Activated T-helper 1 cell treated with Interleukin-2 at 50 U/mL for 16 hours (primary cell): ENCODE measurements around the gene JAML.

ENCODE experiments used
- DNase-seq: peaks from one replicate; pipeline ENCODE4 v3.0.0-alpha.2; 2020; ENCODE audit warnings: low read depth

Gene JAML

DNA sequence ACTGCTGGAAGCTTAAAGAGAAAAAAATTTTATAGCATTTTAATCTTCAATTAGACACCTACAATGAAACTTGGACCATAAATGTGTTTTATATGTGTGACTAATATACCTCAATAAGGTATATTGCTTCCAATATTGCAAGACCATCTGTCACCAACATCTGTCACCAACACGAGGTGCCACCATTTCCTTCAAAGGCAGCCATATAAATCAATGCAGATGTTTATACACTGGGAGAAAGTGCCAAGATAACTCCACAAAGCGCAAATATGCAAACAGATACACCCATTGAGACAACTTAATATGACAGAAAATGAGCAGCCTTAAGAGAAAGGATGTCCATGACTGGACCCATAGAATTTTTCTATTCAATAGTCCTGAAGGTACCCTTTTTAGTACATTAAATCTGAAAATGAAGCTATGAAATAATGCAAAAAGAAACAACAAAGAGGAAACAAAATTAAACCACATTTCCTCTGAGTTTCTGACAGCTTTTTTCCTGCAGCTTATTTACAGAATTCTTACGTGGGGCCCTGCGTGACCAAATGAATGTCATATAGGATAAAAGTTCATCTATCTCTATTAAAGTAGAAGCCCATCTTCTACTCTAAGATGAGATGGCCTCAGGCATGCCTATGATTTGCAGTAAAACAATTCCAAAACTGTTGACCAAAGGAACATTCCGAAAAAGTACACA is 14.8 kb upstream of the JAML start:
- DNase-seq: no peak

- no peak for DNase-seq
Measured at GRCh38 chr11:118238929-118239328, 14.1 kb upstream of the JAML start.

DNA sequence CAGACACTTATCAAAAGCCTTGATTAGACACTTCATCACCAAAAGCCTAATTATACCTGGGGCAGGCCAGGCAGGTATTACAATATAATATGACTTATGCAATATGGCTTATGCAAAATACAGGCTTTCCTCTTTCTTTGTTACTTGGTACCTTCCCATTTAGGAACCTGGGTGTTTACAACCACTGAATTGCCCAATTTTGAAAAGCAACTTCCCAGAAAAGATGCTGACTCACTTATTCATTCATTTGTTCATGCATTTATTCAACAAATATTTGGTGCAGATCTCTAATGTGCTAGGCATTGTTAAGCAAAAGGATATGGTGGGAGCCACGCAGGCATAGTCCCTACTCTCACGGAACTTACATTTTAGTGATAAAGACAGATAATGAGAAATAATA is 13.6 kb upstream of the JAML start:
- DNase-seq: no peak

DNA sequence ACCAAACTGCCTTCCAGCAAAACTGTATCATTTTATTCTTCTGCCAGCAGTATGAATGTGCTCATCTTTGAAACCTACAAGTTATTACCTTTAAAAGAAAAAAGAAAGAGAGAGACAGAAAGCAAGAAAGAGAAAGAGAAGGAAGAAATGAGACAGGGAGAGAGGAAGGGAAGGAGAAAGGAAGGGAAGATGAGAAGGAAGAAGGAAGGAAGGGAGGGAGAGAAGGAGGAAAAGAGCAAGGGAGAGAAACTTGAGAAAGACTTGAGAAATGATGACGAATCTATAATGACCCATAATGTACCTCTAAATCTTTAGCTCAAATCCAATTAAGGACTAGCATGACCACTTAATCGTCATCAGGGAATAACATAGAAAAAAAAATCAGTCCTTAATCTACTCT is 11.4 kb upstream of the JAML start:
- DNase-seq: no peak

DNA sequence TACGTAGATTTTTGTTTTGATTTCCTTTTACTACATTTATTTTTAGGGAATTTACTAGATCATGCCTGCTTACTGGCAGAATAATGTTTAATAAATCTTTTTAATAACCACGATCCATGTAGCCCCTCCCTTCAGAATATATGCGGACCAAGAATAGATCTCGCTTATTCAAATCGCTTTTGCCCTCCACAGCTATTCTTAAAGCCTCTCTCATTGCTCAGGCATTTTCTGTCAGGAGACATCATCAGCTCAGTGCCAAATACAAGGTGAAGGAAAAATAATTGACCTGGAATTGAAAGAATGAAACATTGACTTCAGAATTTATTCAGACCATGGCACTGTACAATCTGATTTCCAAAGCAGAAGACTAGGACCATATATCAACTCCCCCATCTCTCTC is 10.0 kb upstream of the JAML start:
- no peak for DNase-seq

GRCh38 chr11:118233850-118234249 is 9.0 kb upstream of the JAML start:
- no peak for DNase-seq

GRCh38 chr11:118233377-118233776 is 8.6 kb upstream of the JAML start:
- DNase-seq: no peak

- DNase-seq: no peak
Measured at GRCh38 chr11:118232659-118233058, 7.8 kb upstream of the JAML start.

GRCh38 chr11:118231461-118231860 is 6.7 kb upstream of the JAML start:
- DNase-seq: no peak

DNA sequence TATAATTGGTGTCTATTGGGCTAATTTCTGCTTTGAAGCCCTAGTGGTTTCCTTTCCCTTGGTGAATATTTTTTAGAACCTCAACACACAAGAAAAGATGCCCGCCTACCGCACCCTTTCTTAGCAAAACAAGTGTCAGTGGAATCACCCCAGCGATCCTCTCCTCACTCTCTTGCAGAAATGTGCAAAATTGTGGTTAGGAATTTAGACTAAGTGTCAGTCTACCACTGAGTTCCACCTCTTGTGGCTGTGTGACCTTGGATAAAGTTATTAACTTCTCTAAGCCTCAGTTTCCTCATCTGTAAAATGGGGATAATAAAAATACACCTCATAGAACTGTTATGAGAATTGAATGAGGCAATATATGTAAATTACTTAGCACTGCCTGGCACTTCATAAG is 5.3 kb upstream of the JAML start:
- DNase-seq: no peak

GRCh38 chr11:118229274-118229847 is 4.5 kb upstream of the JAML start:
- no peak for DNase-seq

GRCh38 chr11:118227865-118228785 is 3.3 kb upstream of the JAML start:
- no peak for DNase-seq

- no peak for DNase-seq
Measured at GRCh38 chr11:118226781-118227180, 2.0 kb upstream of the JAML start.

DNA sequence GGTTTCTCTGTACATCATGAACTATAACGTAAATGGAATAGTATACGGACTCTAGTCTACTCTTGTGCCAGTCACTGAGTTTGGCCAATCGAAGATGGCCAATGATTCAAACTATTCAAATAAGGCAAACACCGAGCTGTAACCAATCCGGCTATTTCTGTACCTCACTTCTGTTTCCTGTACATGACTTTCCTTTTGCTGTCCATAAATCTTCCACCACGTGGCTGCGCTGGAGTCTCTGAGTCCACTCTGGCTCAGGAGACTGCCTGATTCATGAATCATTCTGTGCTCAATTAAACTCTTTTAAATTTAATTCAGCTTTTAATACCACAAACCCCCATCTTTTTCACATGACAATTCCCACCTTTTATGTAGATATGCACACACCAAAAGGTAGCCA is 1.5 kb upstream of the JAML start:
- no peak for DNase-seq

- no peak for DNase-seq
Measured at GRCh38 chr11:118223992-118224391, 819 bp downstream of the JAML start.

DNA sequence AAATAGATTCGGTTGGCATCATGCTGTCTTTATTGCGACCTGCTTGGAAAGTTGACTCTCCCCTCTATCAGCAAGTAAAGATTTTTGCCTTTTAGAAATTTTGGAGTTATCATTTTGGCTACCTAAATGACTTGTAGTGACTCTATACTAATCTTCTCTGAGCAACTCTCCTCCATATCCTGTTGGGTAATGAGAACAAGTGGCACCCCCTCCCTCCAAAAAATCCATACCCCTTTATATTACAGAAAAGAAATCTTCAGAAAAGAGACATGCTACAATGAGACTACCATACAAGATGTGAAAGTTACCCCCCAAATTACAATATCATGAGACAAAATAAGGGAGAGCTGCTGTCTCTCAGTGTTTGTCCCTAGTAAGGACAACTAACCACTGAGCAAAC is 1.2 kb downstream of the JAML start:
- no peak for DNase-seq

DNA sequence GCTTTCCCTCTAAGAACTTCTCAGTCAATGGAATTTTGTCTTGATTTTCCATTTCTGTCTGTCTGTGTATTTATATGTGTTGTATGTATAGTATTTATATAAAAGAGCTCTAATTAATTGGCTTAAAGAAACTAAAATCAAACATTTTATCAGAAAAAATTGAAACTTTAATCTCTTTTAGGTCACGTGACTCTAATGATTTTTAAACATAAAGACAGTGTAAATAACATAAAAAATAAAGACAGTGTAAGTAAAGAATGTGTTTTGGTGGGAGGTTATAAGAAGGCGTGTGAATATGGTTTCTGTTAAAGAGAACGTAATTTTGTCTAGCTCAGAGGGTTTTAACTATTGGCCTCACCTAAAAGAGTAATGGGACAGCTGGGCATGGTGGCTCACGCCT is 2.4 kb downstream of the JAML start:
- DNase-seq: no peak

- DNase-seq: no peak
Measured at GRCh38 chr11:118221419-118221818, 3.4 kb downstream of the JAML start.

GRCh38 chr11:118219732-118220131 is 5.1 kb downstream of the JAML start:
- no peak for DNase-seq

DNA sequence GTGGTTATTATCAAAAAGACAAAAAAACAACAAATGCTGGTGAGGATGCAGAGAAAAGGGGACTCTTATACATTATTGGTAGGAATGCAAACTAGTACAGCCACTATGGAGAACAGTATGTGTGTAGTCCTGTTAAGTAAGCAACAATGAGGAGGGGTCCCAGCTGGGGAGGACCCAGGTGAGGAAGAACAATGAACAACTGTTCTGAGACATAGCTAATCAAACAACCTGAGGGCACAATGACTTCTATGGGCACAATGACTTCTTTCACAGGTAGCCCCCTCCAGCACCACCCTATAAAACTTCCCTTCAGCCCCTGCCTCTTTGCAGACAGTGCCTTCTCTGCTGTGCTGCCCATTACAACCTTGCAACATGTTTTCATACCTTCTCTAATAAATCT is 5.6 kb downstream of the JAML start:
- no peak for DNase-seq

- DNase-seq: no peak
Measured at GRCh38 chr11:118217575-118217974, 7.2 kb downstream of the JAML start.

DNA sequence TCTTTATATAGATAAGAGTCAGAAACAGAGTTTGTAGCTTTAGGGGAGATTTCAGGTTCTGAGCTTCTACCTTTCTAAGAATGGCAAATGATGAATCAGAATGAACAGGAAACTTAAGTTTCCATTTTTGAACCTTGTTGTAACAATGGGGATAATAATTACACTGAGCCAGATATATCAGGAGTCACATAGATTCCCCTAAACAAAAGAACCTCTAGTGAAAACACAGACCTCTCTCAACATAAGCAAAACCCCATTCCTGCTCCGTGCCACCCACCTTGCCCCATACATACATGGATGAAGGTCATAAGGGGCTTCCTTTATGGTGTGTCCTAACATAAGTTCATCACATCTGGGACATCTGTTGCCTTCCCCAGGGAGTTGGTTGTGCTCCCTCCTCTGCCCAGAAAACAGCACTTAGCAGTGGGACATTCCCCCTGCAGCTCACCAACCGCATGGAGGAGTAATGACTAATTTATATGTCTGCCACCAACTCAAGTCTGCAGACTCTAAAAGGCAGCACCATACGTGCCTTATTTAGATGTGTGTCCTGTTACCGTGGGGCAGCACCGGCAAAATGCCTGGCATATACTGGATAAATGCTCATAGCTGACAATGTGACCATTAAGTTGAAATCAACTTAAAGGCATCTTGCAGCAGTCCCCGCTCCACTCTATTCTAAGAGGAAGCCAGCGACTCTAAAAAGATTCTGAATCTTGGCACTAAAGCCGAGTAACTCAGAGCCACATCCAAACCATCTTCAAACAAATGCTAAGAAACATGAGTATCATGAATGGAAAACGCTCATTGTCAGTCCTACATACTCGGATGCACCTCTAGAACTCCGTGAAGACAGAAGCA is 8.0 kb downstream of the JAML start:
- DNase-seq: no peak
